Mucosa of rectum (tissue), 2 donors: ENCODE results near the gene MGAT4B.

Source experiments
- H3K27ac ChIP-seq, 2 donors: one replicate each; pipeline ENCODE4 v1.7.0; 2013; ENCODE audit warnings: inconsistent platforms in 2 of 2, low read depth in 2 of 2, low read length in 2 of 2
- H3K27me3 ChIP-seq, 2 donors: one replicate each; pipeline ENCODE4 v1.7.0; 2013; ENCODE audit warnings: low read length in 2 of 2; ENCODE audit not compliant: control insufficient read depth in 2 of 2, insufficient read depth in 2 of 2
- H3K36me3 ChIP-seq, 2 donors: one replicate each; pipeline ENCODE4 v1.7.0; 2013; ENCODE audit warnings: low read length in 2 of 2; ENCODE audit not compliant: control insufficient read depth in 2 of 2, insufficient read depth in 2 of 2
- H3K4me1 ChIP-seq, 2 donors: one replicate each; pipeline ENCODE4 v1.7.0; 2013; ENCODE audit warnings: low read length in 2 of 2, mild to moderate bottlenecking in 1 of 2; ENCODE audit not compliant: control insufficient read depth in 2 of 2, insufficient read depth in 2 of 2
- H3K4me3 ChIP-seq, 2 donors: one replicate each; pipeline ENCODE4 v1.7.0; 2013; ENCODE audit warnings: low read length in 2 of 2
- H3K9ac ChIP-seq, 2 donors: one replicate each; pipeline ENCODE4 v1.7.0; 2013; ENCODE audit warnings: low read length in 2 of 2, low read depth in 1 of 2, mild to moderate bottlenecking in 1 of 2
- H3K9me3 ChIP-seq, 2 donors: one replicate each; pipeline ENCODE4 v1.7.0; 2013; ENCODE audit warnings: low read length in 2 of 2; ENCODE audit not compliant: control insufficient read depth in 2 of 2
- donor health status: healthy.
- donor health status: Normal muscosa, but diverticular disease.

The MGAT4B gene

GRCh38 chr5:179806250-179807048 is at the start of gene MGAT4B:
Gene MGAT4B (minus strand): TSS chr5:179806866. CDS start chr5:179806583, 283 bp downstream.
- H3K36me3 ChIP-seq, result peaks cover 4 to 7% of the 10 kb centered on the region in 2 donors
- H3K9ac ChIP-seq, result peak within 1 kb of the TSS; percentile 80 to 88
- H3K27ac ChIP-seq, result peak within 1 kb of the TSS; percentile 95 to 97
- peak within 1 kb of the TSS; percentile 67 to 71 for H3K4me3 ChIP-seq
- no peaks in the 10 kb centered on the region for H3K9me3 ChIP-seq
- H3K27me3 ChIP-seq, result no peaks in the 10 kb centered on the region
- peaks cover 32 to 34% of the 10 kb centered on the region in 2 donors for H3K4me1 ChIP-seq

GRCh38 chr5:179854356-179854755 is 47.7 kb upstream of the MGAT4B start:
- no peak overlapping the region for H3K27ac ChIP-seq
- peaks cover 0 to 1% of the 10 kb centered on the region in 2 donors for H3K4me1 ChIP-seq
- no peaks in the 10 kb centered on the region for H3K9me3 ChIP-seq
- H3K27me3 ChIP-seq, result no peaks in the 10 kb centered on the region
- no peak overlapping the region for H3K4me3 ChIP-seq
- peaks cover 25 to 33% of the 10 kb centered on the region in 2 donors for H3K36me3 ChIP-seq
- no peak overlapping the region for H3K9ac ChIP-seq

- Histone ChIP-seq H3K27me3 (no peaks in the 10 kb centered on the region), H3K36me3 (peaks cover 31 to 45% of the 10 kb centered on the region in 2 donors), H3K4me1 (no peaks in the 10 kb centered on the region), H3K9ac (no peak overlapping the region), H3K9me3 (no peaks in the 10 kb centered on the region), H3K27ac (no peak overlapping the region), H3K4me3 (no peak overlapping the region)
Observed at GRCh38 chr5:179852993-179853547, 46.4 kb upstream of the MGAT4B start.

GRCh38 chr5:179841621-179842020 is 35.0 kb upstream of the MGAT4B start:
- Histone ChIP-seq H3K9ac (no peak overlapping the region), H3K36me3 (peaks cover 37 to 39% of the 10 kb centered on the region in 2 donors), H3K27me3 (no peaks in the 10 kb centered on the region), H3K4me3 (no peak overlapping the region), H3K27ac (no peak overlapping the region), H3K4me1 (peaks cover 0 to under 1% of the 10 kb centered on the region in 2 donors), H3K9me3 (no peaks in the 10 kb centered on the region)

- Histone ChIP-seq H3K36me3 (peaks cover 45% of the 10 kb centered on the region in 2 donors), H3K27ac (no peak overlapping the region), H3K9ac (no peak overlapping the region)
Observed at GRCh38 chr5:179840766-179841165, 34.1 kb upstream of the MGAT4B start.

GRCh38 chr5:179840321-179840720 is 33.7 kb upstream of the MGAT4B start:
- peaks cover 0 to 8% of the 10 kb centered on the region in 2 donors for H3K4me1 ChIP-seq
- H3K9ac ChIP-seq, result no peak overlapping the region
- H3K4me3 ChIP-seq, result no peak overlapping the region
- no peaks in the 10 kb centered on the region for H3K9me3 ChIP-seq
- H3K27ac ChIP-seq, result no peak overlapping the region
- H3K27me3 ChIP-seq, result no peaks in the 10 kb centered on the region
- H3K36me3 ChIP-seq, result peaks cover 45% of the 10 kb centered on the region in 2 donors

More at GRCh38 chr5:179840766-179841165, 34.1 kb upstream of the MGAT4B start:
- Histone ChIP-seq H3K4me1 (peaks cover 0 to 8% of the 10 kb centered on the region in 2 donors), H3K4me3 (no peak overlapping the region), H3K9me3 (no peaks in the 10 kb centered on the region), H3K27me3 (no peaks in the 10 kb centered on the region)

GRCh38 chr5:179839328-179840256 is 32.9 kb upstream of the MGAT4B start:
- H3K9me3 ChIP-seq, result no peaks in the 10 kb centered on the region
- H3K4me3 ChIP-seq, result no peak overlapping the region
- H3K4me1 ChIP-seq, result peaks cover 0 to 8% of the 10 kb centered on the region in 2 donors
- H3K27me3 ChIP-seq, result no peaks in the 10 kb centered on the region
- H3K36me3 ChIP-seq, result peaks cover 45% of the 10 kb centered on the region in 2 donors
- H3K9ac ChIP-seq, result no peak overlapping the region
- no peak overlapping the region for H3K27ac ChIP-seq

- Histone ChIP-seq H3K36me3 (peaks cover 56 to 62% of the 10 kb centered on the region in 2 donors), H3K9ac (no peak overlapping the region), H3K4me1 (peaks cover 0 to 8% of the 10 kb centered on the region in 2 donors)
Observed at GRCh38 chr5:179837076-179838011, 30.7 kb upstream of the MGAT4B start.

More at GRCh38 chr5:179837076-179838011, 30.7 kb upstream of the MGAT4B start:
- Histone ChIP-seq H3K9me3 (no peaks in the 10 kb centered on the region), H3K27me3 (no peaks in the 10 kb centered on the region), H3K27ac (peak overlapping the region in 1 of 2 donors; percentile 29), H3K4me3 (no peak overlapping the region)
